Muscle of arm (tissue), 12 donors: ENCODE measurements around the gene TTC27. TPM values are rescaled to one million over a fixed set of nuclear protein-coding genes. Genes with fewer than 3 reads are reported as not detected.
"Not testable (repeated sequence)": the region's sequence is repeated elsewhere in the genome, so short reads cannot be mapped to it uniquely, and the experiment has no call there.

Experiments
- DNase-seq: peaks from one replicate; pipeline ENCODE4 v3.0.0-alpha.2; 2013
- polyA plus RNA-seq, 12 donors: library from polyadenylated mRNA; unstranded; fragments of 120-200 nt; gene quantifications; one replicate each; pipeline ENCODE4 v1.2.1, GENCODE V29; 2013; ENCODE audit not compliant: insufficient read length in 12 of 12

Gene TTC27
- polyA plus RNA-seq, 12 donors = 11.0 to 19.7 (median 17.1) TPM; not detected in 2

GRCh38 chr2:32805104-32806095 is 177.6 kb downstream of the TTC27 start:
- DNase-seq = no peak

- no peak for DNase-seq
Observed at GRCh38 chr2:32806857-32807256, 179.0 kb downstream of the TTC27 start.

- no peak for DNase-seq
Observed at GRCh38 chr2:32807662-32808061, 179.8 kb downstream of the TTC27 start.

DNA sequence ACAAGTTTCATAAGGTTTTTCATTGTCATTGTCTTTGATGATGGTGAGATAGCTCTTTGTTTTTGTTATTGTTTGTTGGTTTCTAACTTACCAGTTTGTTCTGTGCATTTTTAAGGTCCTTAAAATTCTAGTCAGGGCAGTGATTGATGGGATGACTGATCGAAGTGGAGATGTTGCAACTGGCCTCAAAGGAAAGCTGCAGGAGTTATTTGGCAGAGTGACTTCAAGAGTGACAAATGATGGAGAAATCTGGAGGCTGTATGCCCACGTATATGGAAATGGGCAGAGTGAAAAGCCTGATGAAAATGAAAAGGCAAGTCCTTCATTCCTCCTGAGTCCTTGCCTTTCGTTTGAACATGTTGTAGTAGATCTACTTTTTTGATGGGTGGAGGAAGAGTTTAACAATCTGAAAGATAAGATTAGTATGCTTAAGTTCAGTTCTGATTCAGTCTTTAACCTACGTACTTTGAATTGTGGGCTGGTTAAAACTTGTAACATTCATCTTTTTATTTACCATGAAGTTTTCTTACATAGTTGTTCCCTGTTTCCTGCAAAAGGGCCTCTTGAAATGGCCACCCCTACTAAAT is 183.2 kb downstream of the TTC27 start:
- DNase-seq = no peak

GRCh38 chr2:32811696-32812095 is 183.8 kb downstream of the TTC27 start:
- DNase-seq = no peak

GRCh38 chr2:32812316-32812715 is 184.5 kb downstream of the TTC27 start:
- DNase-seq = no peak

DNA sequence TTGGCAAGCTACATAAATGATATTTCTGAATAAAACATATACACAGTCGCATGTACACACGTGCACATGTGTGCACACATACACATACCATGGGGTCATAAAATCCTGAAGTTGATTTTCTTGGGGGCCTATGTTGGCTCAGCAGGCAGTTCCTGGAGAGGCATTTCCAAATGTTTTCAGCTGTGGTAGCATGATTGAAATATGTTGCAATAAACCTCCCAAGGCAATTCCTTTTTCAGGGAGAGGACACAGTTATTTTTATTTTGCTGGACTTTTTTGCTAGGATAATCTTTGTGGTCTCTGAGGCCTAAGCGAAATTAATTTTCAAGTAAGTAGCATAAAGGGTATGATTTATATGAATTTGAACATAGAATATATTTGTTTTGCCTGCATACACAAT is 192.2 kb downstream of the TTC27 start:
- no peak for DNase-seq

DNA sequence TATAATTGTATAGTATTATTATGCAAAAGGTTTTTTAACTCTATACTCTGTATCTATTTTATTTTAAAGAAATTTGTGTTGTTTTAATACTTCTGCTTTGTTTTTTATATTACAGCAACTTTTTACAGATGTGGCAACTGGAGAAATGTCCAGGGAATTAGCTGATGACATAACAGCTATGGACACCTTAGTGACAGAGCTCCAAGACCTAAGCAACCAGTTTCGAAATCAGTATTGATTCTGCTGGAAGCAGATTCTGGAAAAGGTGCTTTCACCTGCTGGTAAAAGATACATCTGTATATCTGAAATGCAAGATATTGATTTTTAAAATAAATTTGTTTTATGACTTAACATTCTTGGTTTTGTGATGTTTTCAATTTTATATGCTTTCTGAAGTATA is 192.9 kb downstream of the TTC27 start:
- no peak for DNase-seq

DNA sequence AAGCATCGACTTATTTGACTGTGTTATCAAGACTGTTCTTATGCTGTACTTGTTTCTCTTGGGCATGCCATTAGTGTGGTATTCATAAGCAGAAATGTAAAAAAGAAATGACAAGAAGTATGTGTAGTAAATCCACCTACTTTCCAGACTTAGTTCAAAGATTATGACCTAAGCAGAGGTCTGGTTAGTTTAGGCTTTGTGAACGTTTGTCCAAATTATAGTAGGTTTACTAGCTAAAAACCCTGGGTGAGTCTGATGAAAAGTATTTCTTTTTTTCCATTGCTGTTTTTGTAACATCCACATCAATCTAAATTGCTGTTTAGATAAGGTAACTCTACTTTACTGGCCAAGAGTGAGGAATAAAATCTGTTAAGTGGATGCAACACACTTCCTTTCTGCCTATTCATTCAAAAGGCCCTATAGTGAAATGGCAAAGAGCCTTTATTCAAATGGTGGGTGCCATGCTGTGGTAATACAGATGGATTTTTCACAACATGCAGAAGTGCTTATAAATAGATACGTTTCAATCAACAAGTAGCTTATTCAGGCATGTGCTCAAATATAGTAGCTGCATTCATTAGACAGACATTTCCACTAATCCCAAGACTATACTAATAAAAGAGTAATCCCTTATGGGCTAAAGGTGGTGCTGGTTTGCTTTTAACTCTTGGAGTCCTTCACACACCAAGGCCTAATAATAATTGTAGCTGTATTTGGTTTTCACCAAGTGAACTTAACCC is 196.4 kb downstream of the TTC27 start:
- no peak for DNase-seq

GRCh38 chr2:32825291-32825712 is 197.5 kb downstream of the TTC27 start:
- no peak for DNase-seq

DNA sequence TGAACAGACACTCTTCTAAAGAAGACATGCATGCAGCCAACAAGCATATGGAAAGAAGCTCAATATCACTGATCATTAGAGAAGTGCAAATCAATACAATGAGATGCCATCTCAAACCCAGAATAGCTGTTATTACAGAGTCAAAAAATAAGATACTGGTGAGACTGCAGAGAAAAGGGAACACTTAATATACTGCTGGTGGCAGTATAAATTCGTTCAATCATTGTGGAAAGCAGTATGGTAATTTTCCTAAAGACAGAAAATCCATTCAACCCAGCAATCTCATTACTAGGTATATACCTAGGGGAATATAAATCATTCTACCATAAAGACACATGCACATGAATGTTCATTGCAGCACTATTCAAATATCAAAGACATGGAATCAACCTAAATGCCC is 202.3 kb downstream of the TTC27 start:
- DNase-seq = no peak

GRCh38 chr2:32832821-32833220 is 205.0 kb downstream of the TTC27 start:
- DNase-seq = no peak

DNA sequence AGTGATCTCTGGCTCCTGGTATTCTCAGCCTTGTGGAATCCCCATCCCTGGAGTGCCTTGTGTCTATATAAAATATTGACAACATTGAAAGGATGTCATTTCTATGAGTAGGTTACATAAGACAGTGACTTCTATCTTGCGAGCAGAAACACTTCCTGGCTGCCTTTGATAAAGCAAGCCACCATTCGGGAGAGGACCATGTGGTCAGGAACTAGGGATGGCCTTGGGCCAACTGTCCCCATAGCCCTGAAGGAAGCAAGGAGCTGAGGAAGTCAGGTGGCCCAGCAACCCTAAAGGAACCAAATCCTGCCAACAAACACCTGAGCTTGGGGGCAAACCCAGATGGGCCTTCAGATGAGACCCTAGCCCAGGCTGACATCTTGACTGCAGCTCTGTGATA is 205.9 kb downstream of the TTC27 start:
- DNase-seq = no peak

- DNase-seq = no peak
Observed at GRCh38 chr2:32835148-32835547, 207.3 kb downstream of the TTC27 start.

DNA sequence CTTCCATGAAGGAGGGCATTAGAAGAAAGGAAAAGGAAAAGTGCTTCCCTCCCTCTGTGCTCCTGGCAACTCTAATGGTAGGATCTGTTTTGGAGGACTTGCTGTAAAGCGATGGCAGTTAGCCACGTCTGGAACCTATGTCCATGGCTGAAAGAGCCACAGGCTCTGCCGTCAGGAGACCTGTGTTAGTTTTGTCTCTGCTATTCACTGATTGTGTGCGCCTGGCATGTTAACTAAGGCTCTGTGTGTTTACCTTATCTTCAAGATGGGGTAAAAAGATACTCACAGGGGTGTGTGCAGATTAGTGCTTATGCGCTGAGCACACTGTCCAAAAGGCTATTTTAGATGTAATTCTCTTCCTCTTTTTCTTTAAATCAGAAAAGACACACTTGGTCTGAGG is 209.1 kb downstream of the TTC27 start:
- no peak for DNase-seq

DNA sequence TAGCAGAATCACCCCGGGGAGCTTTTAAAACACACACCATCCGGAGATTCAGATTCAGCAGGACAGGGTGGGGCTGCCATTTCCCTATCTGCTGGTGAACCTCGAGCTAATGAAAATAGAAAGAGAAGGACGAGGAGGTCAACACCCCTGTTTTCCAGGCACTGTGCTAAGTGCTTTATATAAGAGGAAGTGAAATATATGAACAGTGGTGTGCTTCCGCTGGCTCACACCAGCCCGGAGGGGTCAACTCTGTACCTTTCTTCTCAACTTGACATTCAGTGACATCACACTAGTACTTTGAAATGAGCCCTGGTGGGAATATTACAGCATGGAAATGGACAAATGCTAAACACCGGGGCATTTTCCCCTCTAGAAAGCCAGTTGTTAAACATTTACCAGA is 210.6 kb downstream of the TTC27 start:
- DNase-seq = no peak

DNA sequence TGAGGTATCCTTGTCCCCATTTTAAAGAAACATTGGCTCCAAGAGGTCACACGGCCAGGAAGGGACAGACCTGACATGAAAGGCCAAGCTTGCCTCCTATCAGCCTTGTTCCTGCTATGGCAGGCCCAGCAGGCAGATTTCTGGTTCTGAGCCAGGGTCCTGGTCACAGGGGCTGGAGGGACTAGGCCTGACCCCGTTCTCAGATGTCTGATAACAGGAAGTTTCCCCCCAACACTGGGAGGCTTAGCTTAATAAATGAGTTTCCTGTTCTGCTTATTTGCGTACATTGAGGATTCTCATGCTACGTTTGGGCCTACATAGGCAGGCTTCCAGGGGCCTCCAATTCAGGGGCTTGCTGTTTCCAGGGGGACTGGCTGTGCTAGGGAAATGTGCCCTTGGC is 211.1 kb downstream of the TTC27 start:
- DNase-seq = no peak

DNA sequence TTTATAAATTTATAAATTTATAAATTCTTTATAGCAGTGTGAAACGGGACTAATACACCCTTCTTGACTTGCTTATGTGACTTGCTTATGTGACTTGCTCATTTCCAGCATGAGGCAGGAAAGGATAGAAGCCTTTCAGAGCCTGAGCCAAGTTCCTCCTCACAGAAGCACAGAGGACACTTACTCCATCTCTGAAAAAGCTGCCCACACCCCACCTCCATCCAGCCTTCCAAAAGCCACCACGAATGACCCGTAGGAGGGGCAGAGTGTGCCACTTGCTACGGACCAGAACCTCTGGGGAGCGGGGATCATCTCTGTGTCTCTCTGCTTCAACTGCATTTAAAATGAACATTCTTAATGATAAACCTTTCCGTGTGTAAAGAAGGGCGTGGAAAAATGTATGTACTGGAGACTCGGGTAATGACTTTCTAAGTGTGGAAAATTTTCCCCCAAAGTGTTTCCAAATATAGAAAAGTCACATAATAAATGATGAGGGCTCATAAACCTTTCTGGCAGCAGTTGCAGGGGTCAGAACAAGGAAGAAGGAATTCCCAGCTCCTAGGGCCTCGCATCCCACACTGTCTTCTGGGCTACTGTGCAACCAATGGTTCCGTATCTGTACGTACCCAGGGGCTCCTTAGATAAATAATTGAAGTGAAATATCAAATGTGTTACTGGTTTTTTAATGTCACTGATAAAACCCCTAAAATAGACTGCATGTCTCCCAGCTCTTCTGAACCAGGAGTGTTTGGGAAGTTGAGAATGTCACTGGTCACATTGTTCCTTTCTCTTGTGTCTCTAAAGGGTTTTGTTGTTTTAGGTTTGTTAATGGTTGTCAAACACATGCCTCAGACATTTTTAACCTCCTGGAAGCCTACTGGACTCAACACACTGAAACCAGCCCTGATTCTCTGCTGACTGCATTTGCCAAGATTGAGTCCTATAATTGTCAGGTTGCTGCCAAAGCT is 214.4 kb downstream of the TTC27 start:
- no peak for DNase-seq

GRCh38 chr2:32843699-32844098 is 215.8 kb downstream of the TTC27 start:
- DNase-seq = no peak

DNA sequence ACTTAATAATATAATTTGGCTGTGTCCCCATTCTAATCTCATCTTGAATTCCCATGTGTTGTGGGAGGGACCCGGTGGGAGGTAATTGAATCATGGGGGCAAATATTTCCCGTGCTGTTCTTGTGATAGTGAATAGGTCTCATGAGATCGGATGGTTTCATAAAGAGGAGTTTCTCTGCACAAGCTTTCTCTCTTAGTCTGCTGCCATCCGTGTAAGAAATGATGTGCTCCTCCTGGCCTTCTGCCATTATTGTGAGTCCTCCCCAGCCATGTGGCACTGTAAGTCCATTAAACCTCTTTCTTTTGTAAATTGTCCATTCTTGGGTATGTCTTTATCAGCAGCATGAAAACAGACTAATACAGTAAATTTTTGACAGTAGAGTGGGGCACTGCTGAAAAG is 216.4 kb downstream of the TTC27 start:
- DNase-seq = no peak

DNA sequence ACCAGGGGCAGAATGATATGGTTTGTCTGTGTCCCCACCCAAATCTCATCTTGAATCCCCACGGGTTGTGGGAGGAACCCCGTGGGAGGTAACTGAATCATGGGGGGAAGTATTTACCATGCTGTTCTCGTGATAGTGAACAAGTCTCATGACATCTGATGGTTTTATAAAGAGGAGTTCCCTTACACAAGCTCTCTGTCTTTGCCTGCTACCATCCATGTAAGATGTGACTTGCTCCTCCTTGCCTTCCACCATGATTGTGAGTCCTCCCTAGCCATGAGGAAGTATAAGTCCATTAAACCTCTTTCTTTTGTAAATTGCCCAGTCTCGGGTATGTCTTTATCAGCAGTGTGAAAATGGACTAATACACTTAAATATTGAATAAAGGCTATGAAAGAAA is 218.4 kb downstream of the TTC27 start:
- not testable (repeated sequence) for DNase-seq
